Measurements from ENCODE around the gene KBTBD13. TPM values are rescaled to one million over a fixed set of nuclear protein-coding genes. Genes with fewer than 3 reads are reported as not detected.
"Not testable (repeated sequence)": the region's sequence is repeated elsewhere in the genome, so short reads cannot be mapped to it uniquely, and the experiment has no call there.

Gene KBTBD13
- total RNA-seq, 2 experiments from 2014 or later: not detected

DNA sequence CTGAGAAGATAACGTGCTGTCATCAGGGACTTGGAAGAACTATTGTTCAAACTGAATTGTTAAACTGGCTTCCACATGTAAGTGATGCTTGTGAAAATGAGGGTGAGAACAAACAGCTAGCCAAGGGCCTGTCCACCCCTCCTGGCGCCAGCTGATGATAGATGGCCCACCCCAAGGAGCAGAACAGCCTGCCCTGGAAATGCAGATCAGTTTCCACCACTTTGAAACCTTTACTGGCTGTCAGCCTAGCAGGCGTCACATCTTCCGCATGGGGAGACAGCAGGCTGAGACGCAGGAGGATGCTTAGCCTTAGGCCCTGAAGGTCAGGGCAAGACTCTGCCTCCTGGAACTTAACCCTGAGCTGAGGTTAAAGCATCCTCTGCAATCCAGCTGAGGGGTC, 37.7 kb upstream of the KBTBD13 start:
- intact Hi-C loops (cut with micrococcal nuclease): no loop called here
- no peak overlapping the region for H3K4me3 Mint-ChIP-seq
- no peaks in the 10 kb centered on the region for H3K9me3 Mint-ChIP-seq
- H3K27me3 Mint-ChIP-seq (ENCODE audit: low read depth): no peaks in the 10 kb centered on the region
- CTCF ChIA-PET: interaction anchor here (0.5 to 0.6 kb wide), 2 partner anchors 11 to 140 kb away, joined by 3 read pairs; no protein-coding TSS in a partner anchor
- no peaks in the 10 kb centered on the region for H3K36me3 Mint-ChIP-seq (ENCODE audit: low read depth)
- H3K4me1 Mint-ChIP-seq (ENCODE audit: low read depth): no peaks in the 10 kb centered on the region
- DNase-seq: no peak
- H3K27ac Mint-ChIP-seq: no peak overlapping the region

DNA sequence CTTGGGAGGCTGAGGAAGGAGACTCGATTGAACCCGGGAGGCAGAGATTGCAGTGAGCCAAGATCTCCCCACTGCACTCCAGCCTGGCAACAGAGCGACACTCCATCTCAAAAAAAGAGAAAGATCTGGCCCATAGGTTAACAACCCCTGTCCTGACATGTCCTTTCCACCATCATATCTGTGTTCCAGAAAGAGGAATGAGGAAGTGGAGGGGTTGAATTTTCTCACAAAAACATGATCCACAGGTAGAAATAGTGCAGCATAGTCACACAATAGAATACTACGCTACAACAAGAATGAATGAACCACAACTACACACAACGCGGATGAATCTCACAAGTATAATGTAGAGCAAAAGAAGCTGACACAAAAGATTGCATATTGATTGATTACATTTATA, 36.1 kb upstream of the KBTBD13 start:
- no peaks in the 10 kb centered on the region for H3K36me3 Mint-ChIP-seq (ENCODE audit: low read depth)
- no peaks in the 10 kb centered on the region for H3K27me3 Mint-ChIP-seq (ENCODE audit: low read depth)
- DNase-seq: no peak
- H3K27ac Mint-ChIP-seq: no peak overlapping the region
- intact Hi-C loops (cut with micrococcal nuclease): no loop called here
- CTCF ChIA-PET: no interaction called here
- peaks cover 4% of the 10 kb centered on the region for H3K4me1 Mint-ChIP-seq (ENCODE audit: low read depth)
- H3K4me3 Mint-ChIP-seq: no peak overlapping the region
- no peaks in the 10 kb centered on the region for H3K9me3 Mint-ChIP-seq

DNA sequence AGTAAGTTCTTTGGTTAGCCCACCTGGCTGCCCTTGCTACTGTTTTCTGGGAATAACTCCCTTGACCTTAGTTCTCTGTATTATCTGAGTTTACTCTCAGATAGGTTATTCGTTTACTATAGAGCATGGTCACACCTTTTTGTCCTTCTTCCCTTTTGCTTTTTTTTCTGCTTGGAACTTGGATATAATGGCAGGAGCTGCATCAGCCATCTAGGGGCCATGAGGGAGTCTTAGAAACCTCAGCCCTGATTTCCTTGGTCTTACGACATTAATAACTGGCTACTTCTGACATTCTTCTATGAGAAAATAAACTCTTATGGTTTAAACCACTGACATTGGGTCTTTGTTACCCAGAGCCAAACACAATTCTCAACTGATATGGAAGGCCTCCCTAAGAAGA, 34.8 kb upstream of the KBTBD13 start:
- Mint-ChIP-seq H3K27me3 (ENCODE audit: low read depth) (no peaks in the 10 kb centered on the region), H3K9me3 (no peaks in the 10 kb centered on the region), H3K27ac (no peak overlapping the region), H3K4me3 (no peak overlapping the region), H3K4me1 (ENCODE audit: low read depth) (peaks cover 4% of the 10 kb centered on the region), H3K36me3 (ENCODE audit: low read depth) (no peaks in the 10 kb centered on the region)
- DNase-seq: no peak
- intact Hi-C loops (cut with micrococcal nuclease): no loop called here
- CTCF ChIA-PET: interaction anchor here (1.0 to 1.1 kb wide), 2 partner anchors 8 to 13 kb away, joined by 3 to 4 read pairs; no protein-coding TSS in a partner anchor

DNA sequence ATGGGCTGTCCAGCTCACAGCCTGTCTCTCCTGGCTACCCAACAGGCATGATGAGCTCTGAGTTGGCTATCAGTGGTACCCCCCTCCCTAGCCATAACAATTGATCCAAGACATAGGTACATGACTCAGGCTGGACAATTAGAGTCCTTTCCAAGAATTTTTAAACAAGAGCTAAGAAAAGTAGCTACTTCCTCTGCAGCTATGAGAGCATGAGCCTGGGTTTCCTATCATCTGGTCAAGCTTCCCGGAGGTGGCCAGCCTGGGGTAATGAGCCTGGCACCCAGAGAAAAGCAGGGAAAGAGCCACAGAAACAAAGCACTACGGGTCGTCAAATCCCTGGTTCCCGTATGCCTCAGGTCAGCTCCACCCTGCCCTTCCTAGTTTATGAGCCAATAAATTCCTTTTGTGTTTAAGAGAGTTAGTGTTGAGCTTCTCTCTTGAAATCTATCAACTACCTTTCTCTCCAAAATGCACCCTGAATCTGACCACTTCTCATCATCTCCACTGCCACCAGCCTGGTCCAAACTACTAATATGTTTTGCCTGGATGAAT, 33.7 kb upstream of the KBTBD13 start:
- no peak overlapping the region for H3K4me3 Mint-ChIP-seq
- no peaks in the 10 kb centered on the region for H3K36me3 Mint-ChIP-seq (ENCODE audit: low read depth)
- DNase-seq: no peak
- H3K27ac Mint-ChIP-seq: no peak overlapping the region
- intact Hi-C loops (cut with micrococcal nuclease): no loop called here
- H3K9me3 Mint-ChIP-seq: no peaks in the 10 kb centered on the region
- H3K4me1 Mint-ChIP-seq (ENCODE audit: low read depth): peaks cover 4% of the 10 kb centered on the region
- CTCF ChIA-PET: interaction anchor here (0.8 to 1.3 kb wide), 3 partner anchors 9 to 255 kb away, joined by 3 to 4 read pairs (median 3); no protein-coding TSS in a partner anchor
- H3K27me3 Mint-ChIP-seq (ENCODE audit: low read depth): no peaks in the 10 kb centered on the region

DNA sequence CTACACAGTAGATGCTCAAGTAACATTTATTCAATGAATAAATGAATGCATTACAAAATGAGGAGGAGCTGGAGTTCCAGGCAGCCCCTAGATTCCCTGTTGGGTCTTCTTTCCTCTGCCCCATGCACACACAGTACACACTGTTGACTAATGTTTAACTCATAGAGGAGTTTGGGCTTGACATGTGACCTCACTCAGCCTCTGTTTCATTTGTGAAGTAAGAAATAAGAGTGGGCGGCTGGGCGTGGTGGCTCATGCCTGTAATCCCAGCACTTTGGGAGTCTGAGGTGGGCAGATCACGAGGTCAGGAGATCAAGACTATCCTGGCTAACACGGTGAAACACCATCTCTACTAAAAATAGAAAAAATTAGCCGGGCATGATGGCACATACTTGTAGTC, 32.3 kb upstream of the KBTBD13 start:
- H3K27me3 Mint-ChIP-seq (ENCODE audit: low read depth); H3K27ac Mint-ChIP-seq; intact Hi-C loops (cut with micrococcal nuclease); H3K9me3 Mint-ChIP-seq; H3K4me1 Mint-ChIP-seq (ENCODE audit: low read depth); H3K36me3 Mint-ChIP-seq (ENCODE audit: low read depth); H3K4me3 Mint-ChIP-seq: not testable (repeated sequence)
- DNase-seq: peak; percentile 47
- CTCF ChIA-PET: interaction anchor here (0.6 to 2.3 kb wide), 4 partner anchors 12 to 113 kb away, joined by 3 to 8 read pairs (median 3); no protein-coding TSS in a partner anchor

DNA sequence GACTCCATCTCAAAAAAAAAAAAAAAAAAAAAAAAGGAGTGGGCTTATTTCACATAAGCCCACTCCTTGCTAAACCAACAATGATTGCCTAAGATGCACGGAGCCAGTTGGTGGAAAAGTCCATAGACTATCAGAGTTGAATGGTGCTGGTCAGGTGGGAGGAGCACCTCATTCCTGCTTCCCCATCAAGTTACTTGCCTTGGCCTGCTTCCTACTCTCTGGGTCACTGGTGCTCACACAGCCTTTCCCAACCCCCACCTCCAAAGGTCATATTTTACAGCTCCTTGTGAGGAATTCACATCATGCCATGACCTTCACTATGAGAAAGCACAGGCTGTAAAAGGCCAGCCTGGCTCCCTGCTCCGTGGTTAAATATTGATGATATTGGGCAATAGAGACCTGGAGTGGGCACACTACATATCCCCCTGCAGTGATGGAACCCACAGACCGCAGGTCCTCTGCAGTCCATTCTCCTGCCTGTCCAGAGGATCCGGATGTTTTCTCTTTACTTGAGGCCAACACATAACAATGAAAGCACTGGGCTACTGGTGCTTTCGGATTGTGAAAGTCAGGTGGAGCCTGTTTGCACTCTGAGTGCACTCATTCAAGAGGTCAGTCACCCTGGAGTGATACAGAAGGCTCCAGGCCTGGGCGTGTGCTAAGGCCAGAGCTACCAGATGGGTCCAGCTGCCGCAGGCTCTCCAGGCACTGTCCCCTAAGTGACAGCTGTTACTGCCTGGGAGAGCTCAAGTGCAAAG, 31.6 kb upstream of the KBTBD13 start, which contains the start of gene SLC51B:
SLC51B (plus strand) TSS at position 664 of the 758 bp plus-strand sequence. CDS start 4,618 bp downstream, outside the sequence.
- H3K27ac Mint-ChIP-seq: no peak within 1 kb of the TSS
- H3K27me3 Mint-ChIP-seq (ENCODE audit: low read depth): no peaks in the 10 kb centered on the region
- intact Hi-C loops (cut with micrococcal nuclease): no loop called here
- DNase-seq: no peak
- H3K4me1 Mint-ChIP-seq (ENCODE audit: low read depth): peaks cover 12% of the 10 kb centered on the region
- H3K36me3 Mint-ChIP-seq (ENCODE audit: low read depth): no peaks in the 10 kb centered on the region
- H3K4me3 Mint-ChIP-seq: no peak within 1 kb of the TSS
- no peaks in the 10 kb centered on the region for H3K9me3 Mint-ChIP-seq
- CTCF ChIA-PET: interaction anchor here (0.7 to 2.3 kb wide), 2 partner anchors 11 to 112 kb away, joined by 3 to 8 read pairs; no protein-coding TSS in a partner anchor

DNA sequence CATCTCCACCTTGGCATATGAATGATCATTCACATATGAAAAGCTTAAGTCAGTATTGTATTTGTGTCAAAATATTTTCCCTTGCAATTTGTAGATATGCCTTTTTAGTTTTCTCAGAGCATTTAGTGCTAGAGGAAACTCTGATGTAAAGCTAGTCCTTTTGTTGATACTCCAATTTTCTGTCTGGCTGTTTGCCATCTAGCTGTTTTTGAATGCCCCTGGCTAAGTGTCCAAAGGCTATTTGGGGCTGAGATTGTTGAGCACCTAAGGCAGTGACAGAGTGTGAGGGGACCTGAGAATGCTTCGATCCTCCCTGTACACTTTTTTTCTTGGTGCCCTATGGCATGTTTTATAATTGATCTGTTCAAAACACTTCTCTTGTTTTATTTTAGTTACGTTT, 28.3 kb upstream of the KBTBD13 start:
- H3K27me3 Mint-ChIP-seq (ENCODE audit: low read depth): no peaks in the 10 kb centered on the region
- CTCF ChIA-PET: interaction anchor here (1.1 kb wide), 1 partner anchor 14 kb away, joined by 6 read pairs; no protein-coding TSS in a partner anchor
- no peaks in the 10 kb centered on the region for H3K9me3 Mint-ChIP-seq
- no peaks in the 10 kb centered on the region for H3K36me3 Mint-ChIP-seq (ENCODE audit: low read depth)
- peaks cover 16% of the 10 kb centered on the region for H3K4me1 Mint-ChIP-seq (ENCODE audit: low read depth)
- H3K27ac Mint-ChIP-seq: no peak overlapping the region
- intact Hi-C loops (cut with micrococcal nuclease): no loop called here
- no peak for DNase-seq
- no peak overlapping the region for H3K4me3 Mint-ChIP-seq

DNA sequence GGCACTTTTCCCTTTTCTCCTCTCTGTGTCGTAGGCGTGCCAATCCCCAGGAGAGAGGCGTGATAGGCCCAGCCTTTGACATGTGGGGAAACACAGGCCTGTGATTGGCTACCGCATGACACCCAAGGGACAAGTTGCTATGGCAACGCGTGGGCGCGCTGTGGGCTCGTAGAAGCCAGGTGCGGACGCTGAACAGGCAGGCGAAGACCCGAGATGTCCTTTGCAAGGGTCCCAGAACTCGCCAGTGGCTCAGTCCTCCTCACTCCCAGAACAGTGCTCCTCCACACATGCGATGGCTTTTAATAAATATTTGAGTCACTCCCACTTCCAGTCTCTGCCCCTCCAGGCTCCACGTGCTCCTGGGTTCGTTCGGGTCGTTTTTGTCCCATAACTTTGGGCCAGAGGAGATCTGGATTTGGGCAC, 27.1 kb upstream of the KBTBD13 start:
- intact Hi-C loops (cut with micrococcal nuclease): no loop called here
- Mint-ChIP-seq H3K4me3 (peak overlapping the region; percentile 54), H3K9me3 (no peaks in the 10 kb centered on the region), H3K4me1 (ENCODE audit: low read depth) (peaks cover 13% of the 10 kb centered on the region), H3K27me3 (ENCODE audit: low read depth) (no peaks in the 10 kb centered on the region), H3K36me3 (ENCODE audit: low read depth) (no peaks in the 10 kb centered on the region), H3K27ac (no peak overlapping the region)
- CTCF ChIA-PET: interaction anchor here (0.7 to 0.9 kb wide), 2 partner anchors 10 to 24 kb away, joined by 3 read pairs; no protein-coding TSS in a partner anchor
- peak; percentile 88 for DNase-seq

DNA sequence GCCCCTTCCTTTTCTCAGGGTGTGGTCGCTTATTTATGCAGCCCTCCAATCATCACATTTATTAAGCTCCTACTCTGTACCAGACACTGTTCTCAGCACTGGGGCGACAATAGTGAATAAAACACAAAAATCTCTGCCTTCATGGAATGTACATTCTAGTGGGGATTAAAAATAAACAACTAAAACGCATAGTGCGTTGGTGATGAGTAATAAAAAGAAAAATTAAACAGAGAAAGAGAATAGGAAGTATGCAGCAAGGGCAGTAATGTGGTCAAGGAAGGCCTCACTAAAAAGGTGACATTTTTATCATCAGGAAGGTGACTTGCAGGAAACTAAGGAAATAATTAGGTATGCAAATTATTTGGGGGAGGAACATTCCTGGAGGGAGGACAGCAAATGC, 26.3 kb upstream of the KBTBD13 start:
- CTCF ChIA-PET: interaction anchor here (3.5 kb wide), 1 partner anchor 51 kb away, joined by 10 read pairs; no protein-coding TSS in a partner anchor
- H3K27ac Mint-ChIP-seq: no peak overlapping the region
- intact Hi-C loops (cut with micrococcal nuclease): no loop called here

GRCh38 chr15:65051266-65051665, 25.3 kb upstream of the KBTBD13 start:
- DNase-seq: no peak
- Mint-ChIP-seq H3K27ac (no peak overlapping the region), H3K36me3 (ENCODE audit: low read depth) (no peaks in the 10 kb centered on the region), H3K4me1 (ENCODE audit: low read depth) (peaks cover 13% of the 10 kb centered on the region), H3K4me3 (no peak overlapping the region), H3K27me3 (ENCODE audit: low read depth) (no peaks in the 10 kb centered on the region), H3K9me3 (no peaks in the 10 kb centered on the region)
- intact Hi-C loops (cut with micrococcal nuclease): no loop called here
- CTCF ChIA-PET: interaction anchor here (0.7 to 3.5 kb wide), 3 partner anchors 35 to 229 kb away, joined by 3 to 10 read pairs (median 3); no protein-coding TSS in a partner anchor

More for the DNA sequence above, 26.3 kb upstream of the KBTBD13 start:
- DNase-seq: no peak
- Mint-ChIP-seq H3K4me1 (ENCODE audit: low read depth) (peaks cover 13% of the 10 kb centered on the region), H3K4me3 (no peak overlapping the region), H3K36me3 (ENCODE audit: low read depth) (no peaks in the 10 kb centered on the region), H3K9me3 (no peaks in the 10 kb centered on the region), H3K27me3 (ENCODE audit: low read depth) (no peaks in the 10 kb centered on the region)

DNA sequence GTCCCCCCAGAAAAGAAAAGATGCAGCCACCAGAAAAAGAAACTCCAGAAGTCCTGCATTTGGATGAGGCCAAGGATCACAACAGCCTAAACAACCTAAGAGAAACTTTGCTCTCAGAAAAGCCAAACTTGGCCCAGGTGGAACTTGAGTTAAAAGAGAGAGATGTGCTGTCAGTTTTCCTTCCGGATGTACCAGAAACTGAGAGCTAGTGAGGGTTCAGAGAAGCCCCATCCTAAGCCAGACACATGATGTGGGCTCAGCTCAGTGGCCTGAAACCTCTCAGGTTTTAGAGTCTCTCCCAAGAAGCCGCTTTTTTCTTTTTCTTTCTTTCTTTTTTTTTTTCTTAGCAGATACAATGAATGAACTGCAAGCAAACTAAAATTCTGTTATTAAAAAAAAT, 23.6 kb upstream of the KBTBD13 start:
- CTCF ChIA-PET: interaction anchor here (0.6 to 3.5 kb wide), 9 partner anchors 11 to 459 kb away, joined by 3 to 10 read pairs (median 3); no protein-coding TSS in a partner anchor
- Mint-ChIP-seq H3K27me3 (ENCODE audit: low read depth) (no peaks in the 10 kb centered on the region), H3K4me1 (ENCODE audit: low read depth) (peaks cover 13% of the 10 kb centered on the region), H3K27ac (no peak overlapping the region), H3K9me3 (no peaks in the 10 kb centered on the region), H3K4me3 (no peak overlapping the region), H3K36me3 (ENCODE audit: low read depth) (no peaks in the 10 kb centered on the region)
- DNase-seq: no peak
- intact Hi-C loops (cut with micrococcal nuclease): no loop called here
